Measurements from ENCODE around the gene RGS9.

- TF ChIP-seq CTCF (conservative IDR thresholded peaks at IDR 0.05 in 1 of 2, IDR thresholded peaks at IDR 0.05 in 1 of 2; ENCODE audit: extremely low read depth in 1 of 2, insufficient read depth in 1 of 2, low read depth in 1 of 2, low read length in 2 of 2) (no peak), EZH2 (IDR thresholded peaks at IDR 0.05; ENCODE audit: borderline replicate concordance, low read length) (no peak)
Observed at GRCh38 chr17:65092262-65092661, 44.9 kb upstream of the RGS9 start.
